Panc1 (cell line): ENCODE data around the gene TRIM44. TPM values are rescaled to one million over a fixed set of nuclear protein-coding genes. Genes with fewer than 3 reads are reported as not detected.

ENCODE experiments used
- ATAC-seq: fragments of 200-7000 bp; cut with Tn5 transposase; 2 replicates; pipeline ENCODE4 v1.9.1; 2020; ENCODE audit warnings: mild to moderate bottlenecking, moderate library complexity
- BruUV-seq: library from RNA; stranded (reverse); fragments of 400-500 nt; replicated peaks from 2 replicates; lab custom pipeline; 2021; lab: Mats Ljungman, UMichigan
- CTCF ChIA-PET: fragments of 300-600 bp; sonication (Branson Sonifier 250); formaldehyde crosslinking; loops from one replicate; lab custom pipeline; 2022; ENCODE audit warnings: antibody characterized with exemption; lab: Charles Lee
- POLR2A ChIA-PET: fragments of 300-600 bp; sonication (Branson Sonifier 250); formaldehyde crosslinking; loops from one replicate; lab custom pipeline; 2022; ENCODE audit warnings: antibody characterized with exemption; lab: Charles Lee
- DNase-seq: peaks from one replicate; pipeline ENCODE4 v3.0.0-alpha.2; 2010; ENCODE audit warnings: low read depth, low spot score
- H3K27ac ChIP-seq: 2 replicates; pipeline ENCODE4 v1.5.1; 2011; ENCODE audit warnings: mild to moderate bottlenecking, low read length, inconsistent platforms
- H3K27me3 ChIP-seq: fragments of 200-500 bp; sonication (Bioruptor generic); 2 replicates; pipeline ENCODE4 v1.6.0; 2014; ENCODE audit warnings: low read length, inconsistent platforms; ENCODE audit not compliant: control insufficient read depth, insufficient read depth
- H3K36me3 ChIP-seq: fragments of 200-500 bp; sonication (Bioruptor generic); 2 replicates; pipeline ENCODE4 v1.5.1; 2014; ENCODE audit warnings: inconsistent platforms, mild to moderate bottlenecking, low read length, moderate library complexity; ENCODE audit not compliant: control insufficient read depth, insufficient read depth
- H3K4me1 ChIP-seq: 2 replicates; pipeline ENCODE4 v1.5.1; 2011; ENCODE audit warnings: inconsistent platforms, mild to moderate bottlenecking, low read length, moderate library complexity; ENCODE audit not compliant: control insufficient read depth, insufficient read depth
- H3K4me3 ChIP-seq, 2 experiments: 2 replicates each; pipeline ENCODE4 v1.5.1; 2011 to 2012; ENCODE audit warnings: low read depth in 2 of 2, low read length in 2 of 2, mild to moderate bottlenecking in 2 of 2, inconsistent platforms in 1 of 2, moderate library complexity in 1 of 2
- H3K9me3 ChIP-seq: fragments of 200-500 bp; sonication (Bioruptor generic); 2 replicates; pipeline ENCODE4 v1.5.1; 2014; ENCODE audit warnings: low read depth, mild to moderate bottlenecking, inconsistent platforms, low read length, moderate library complexity; ENCODE audit not compliant: control insufficient read depth, insufficient read depth
- POLR2AphosphoS5 ChIP-seq: IDR thresholded peaks from 2 replicates; pipeline ENCODE4 v1.6.1; 2012; ENCODE audit warnings: mild to moderate bottlenecking, low read depth, low read length, moderate library complexity
- SIN3A ChIP-seq: IDR thresholded peaks from 2 replicates; pipeline ENCODE4 v1.6.1; 2012; ENCODE audit warnings: low read depth, mild to moderate bottlenecking, low read length, moderate library complexity, borderline replicate concordance; ENCODE audit not compliant: insufficient read depth
- TCF7L2 ChIP-seq: IDR thresholded peaks from 2 replicates; pipeline ENCODE4 v1.6.1; 2011; ENCODE audit warnings: mild to moderate bottlenecking, low read depth, low read length, inconsistent platforms
- in situ Hi-C: cut with HindIII; loops from 2 replicates; pipeline ENCODE4 v1.10.0; 2016; ENCODE audit warnings: low sequenced_read_pairs, low pct_unique_long_range_greater_than_20kb
- intact Hi-C: fragments of 100-400 bp; cut with micrococcal nuclease; formaldehyde crosslinking; loops from one replicate; pipeline ENCODE4 v1.10.0; 2022; ENCODE audit not compliant: unreplicated experiment
- total RNA-seq: library from RNA; stranded (reverse); gene quantifications from one replicate; pipeline ENCODE4 v1.2.1, GENCODE V29; 2021; ENCODE audit not compliant: unreplicated experiment
- TF ChIP-seq, protein P1 (sequence below), 2 experiments: IDR thresholded peaks; 2 replicates each; pipeline ENCODE4 v1.6.1; 2011 to 2012; ENCODE audit warnings: low read depth in 2 of 2, control low read depth in 1 of 2, low read length in 1 of 2, mild to moderate bottlenecking in 1 of 2, moderate library complexity in 1 of 2; ENCODE audit not compliant: insufficient read depth in 1 of 2
- TF ChIP-seq, protein P2 (sequence below): fragments of 450-650 bp; IDR thresholded peaks from 2 replicates; pipeline ENCODE4 v1.5.1; 2017; ENCODE audit warnings: mild to moderate bottlenecking

The TRIM44 gene
- total RNA-seq, 1 experiment from 2014 or later, result 80.3 TPM

DNA sequence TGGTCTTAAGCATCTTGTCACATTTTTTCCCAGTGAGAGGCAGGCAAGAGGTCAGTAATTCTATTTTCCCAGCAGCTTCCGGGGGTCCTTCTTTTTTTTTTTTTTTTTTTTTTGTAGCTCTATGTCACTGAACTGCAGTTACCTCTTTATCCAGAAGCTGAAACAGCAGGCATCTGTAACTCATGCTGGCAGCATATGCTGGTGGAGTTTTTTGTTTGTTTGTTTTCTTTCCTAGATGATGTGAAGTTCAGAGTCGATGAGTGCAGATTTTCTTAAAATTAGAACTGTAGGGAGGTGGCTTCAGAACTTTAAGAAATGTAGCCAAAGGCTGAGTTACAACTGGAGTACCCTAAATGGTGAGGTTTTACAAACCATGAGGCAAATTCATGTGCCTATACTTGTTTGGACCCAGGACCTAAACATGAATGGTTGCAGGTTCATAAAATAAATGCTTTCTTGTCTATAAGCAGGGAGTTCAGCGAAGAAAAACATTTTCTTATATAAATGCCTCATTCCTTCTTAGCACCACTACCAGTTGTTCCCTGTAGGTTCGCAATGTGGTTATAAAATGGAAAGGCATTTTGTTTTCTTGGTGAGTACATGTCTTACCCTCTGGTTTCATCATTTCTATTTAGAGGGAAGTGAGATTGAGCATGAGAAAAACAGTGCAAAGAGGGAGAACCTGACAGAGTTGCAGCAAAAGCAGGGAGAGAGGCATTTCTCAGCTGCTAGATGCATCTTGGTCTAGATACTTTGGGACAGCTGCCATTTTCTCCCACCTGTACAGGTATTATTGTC is 84.0 kb downstream of the TRIM44 start:
- H3K36me3 ChIP-seq, result no peaks in the 10 kb centered on the region; the same call in 1 of the 2 replicates
- CTCF ChIA-PET, result no interaction called here
- intact Hi-C loops (no loop called here), in situ Hi-C loops (no loop called here)
- TF ChIP-seq POLR2AphosphoS5 (no peak), TCF7L2 (no peak), SIN3A (no peak)
- TF ChIP-seq, protein P1, sequence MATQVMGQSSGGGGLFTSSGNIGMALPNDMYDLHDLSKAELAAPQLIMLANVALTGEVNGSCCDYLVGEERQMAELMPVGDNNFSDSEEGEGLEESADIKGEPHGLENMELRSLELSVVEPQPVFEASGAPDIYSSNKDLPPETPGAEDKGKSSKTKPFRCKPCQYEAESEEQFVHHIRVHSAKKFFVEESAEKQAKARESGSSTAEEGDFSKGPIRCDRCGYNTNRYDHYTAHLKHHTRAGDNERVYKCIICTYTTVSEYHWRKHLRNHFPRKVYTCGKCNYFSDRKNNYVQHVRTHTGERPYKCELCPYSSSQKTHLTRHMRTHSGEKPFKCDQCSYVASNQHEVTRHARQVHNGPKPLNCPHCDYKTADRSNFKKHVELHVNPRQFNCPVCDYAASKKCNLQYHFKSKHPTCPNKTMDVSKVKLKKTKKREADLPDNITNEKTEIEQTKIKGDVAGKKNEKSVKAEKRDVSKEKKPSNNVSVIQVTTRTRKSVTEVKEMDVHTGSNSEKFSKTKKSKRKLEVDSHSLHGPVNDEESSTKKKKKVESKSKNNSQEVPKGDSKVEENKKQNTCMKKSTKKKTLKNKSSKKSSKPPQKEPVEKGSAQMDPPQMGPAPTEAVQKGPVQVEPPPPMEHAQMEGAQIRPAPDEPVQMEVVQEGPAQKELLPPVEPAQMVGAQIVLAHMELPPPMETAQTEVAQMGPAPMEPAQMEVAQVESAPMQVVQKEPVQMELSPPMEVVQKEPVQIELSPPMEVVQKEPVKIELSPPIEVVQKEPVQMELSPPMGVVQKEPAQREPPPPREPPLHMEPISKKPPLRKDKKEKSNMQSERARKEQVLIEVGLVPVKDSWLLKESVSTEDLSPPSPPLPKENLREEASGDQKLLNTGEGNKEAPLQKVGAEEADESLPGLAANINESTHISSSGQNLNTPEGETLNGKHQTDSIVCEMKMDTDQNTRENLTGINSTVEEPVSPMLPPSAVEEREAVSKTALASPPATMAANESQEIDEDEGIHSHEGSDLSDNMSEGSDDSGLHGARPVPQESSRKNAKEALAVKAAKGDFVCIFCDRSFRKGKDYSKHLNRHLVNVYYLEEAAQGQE (IDR thresholded peaks at IDR 0.05; ENCODE audit: insufficient read depth in 1 of 2, low read depth in 2 of 2, low read length in 1 of 2), result no peak
- TF ChIP-seq, protein P2, sequence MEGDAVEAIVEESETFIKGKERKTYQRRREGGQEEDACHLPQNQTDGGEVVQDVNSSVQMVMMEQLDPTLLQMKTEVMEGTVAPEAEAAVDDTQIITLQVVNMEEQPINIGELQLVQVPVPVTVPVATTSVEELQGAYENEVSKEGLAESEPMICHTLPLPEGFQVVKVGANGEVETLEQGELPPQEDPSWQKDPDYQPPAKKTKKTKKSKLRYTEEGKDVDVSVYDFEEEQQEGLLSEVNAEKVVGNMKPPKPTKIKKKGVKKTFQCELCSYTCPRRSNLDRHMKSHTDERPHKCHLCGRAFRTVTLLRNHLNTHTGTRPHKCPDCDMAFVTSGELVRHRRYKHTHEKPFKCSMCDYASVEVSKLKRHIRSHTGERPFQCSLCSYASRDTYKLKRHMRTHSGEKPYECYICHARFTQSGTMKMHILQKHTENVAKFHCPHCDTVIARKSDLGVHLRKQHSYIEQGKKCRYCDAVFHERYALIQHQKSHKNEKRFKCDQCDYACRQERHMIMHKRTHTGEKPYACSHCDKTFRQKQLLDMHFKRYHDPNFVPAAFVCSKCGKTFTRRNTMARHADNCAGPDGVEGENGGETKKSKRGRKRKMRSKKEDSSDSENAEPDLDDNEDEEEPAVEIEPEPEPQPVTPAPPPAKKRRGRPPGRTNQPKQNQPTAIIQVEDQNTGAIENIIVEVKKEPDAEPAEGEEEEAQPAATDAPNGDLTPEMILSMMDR, result no peak
- no peak overlapping the region for H3K27ac ChIP-seq
- H3K4me3 ChIP-seq, result no peak overlapping the region
- POLR2A ChIA-PET, result no interaction called here
- DNase-seq (no peak), ATAC-seq (no peak)
- H3K4me1 ChIP-seq, result no peaks in the 10 kb centered on the region
- no peaks in the 10 kb centered on the region for H3K9me3 ChIP-seq
- H3K27me3 ChIP-seq, result no peaks in the 10 kb centered on the region
- BruUV-seq, result no TSS peak

DNA sequence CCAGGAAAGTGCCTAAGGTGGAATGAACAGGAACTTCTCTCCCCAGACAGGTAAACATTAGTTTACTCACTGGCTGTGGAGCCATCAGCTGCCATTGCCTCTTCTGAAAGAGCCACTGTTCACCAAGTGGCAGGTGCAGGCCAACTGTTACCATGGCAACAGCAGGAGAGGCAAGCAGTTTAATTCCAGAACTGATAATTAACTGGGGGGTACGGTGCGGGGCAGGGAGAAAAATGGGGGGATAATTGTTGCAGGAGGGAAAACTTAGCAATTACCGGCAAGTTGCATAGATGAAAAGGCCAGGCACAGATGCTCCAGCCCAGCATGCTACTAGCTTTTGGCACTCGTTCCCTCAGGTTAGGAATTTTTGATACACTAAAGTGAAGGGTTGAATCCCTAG is 85.1 kb downstream of the TRIM44 start:
- Histone ChIP-seq H3K4me3 (no peak overlapping the region), H3K36me3 (no peaks in the 10 kb centered on the region; the same call in 1 of the 2 replicates), H3K9me3 (no peaks in the 10 kb centered on the region), H3K4me1 (no peaks in the 10 kb centered on the region), H3K27me3 (no peaks in the 10 kb centered on the region), H3K27ac (no peak overlapping the region)
- ATAC-seq, result no peak
- intact Hi-C loops (no loop called here), in situ Hi-C loops (no loop called here)
- DNase-seq, result no peak
- POLR2A ChIA-PET, result interaction anchor here (0.7 kb wide), 1 partner anchor 127 kb away, joined by 22 read pairs; no protein-coding TSS in a partner anchor
- CTCF ChIA-PET, result no interaction called here
- TF ChIP-seq TCF7L2 (no peak), SIN3A (no peak)
- TF ChIP-seq, protein P1 (IDR thresholded peaks at IDR 0.05; ENCODE audit: insufficient read depth in 1 of 2, low read depth in 2 of 2, low read length in 1 of 2), result no peak
- TF ChIP-seq, protein P2, result no peak
- BruUV-seq, result no TSS peak
